HPDE6-E6E7 (cell line): ENCODE data around the gene MIB2.
"Not testable (repeated sequence)": the region's sequence is repeated elsewhere in the genome, so short reads cannot be mapped to it uniquely, and the experiment has no call there.

Experiments used
- DNase-seq: peaks from one replicate; pipeline ENCODE4 v3.0.0; 2011; ENCODE audit warnings: missing footprints; ENCODE audit errors: extremely low spot score

The MIB2 gene

DNA sequence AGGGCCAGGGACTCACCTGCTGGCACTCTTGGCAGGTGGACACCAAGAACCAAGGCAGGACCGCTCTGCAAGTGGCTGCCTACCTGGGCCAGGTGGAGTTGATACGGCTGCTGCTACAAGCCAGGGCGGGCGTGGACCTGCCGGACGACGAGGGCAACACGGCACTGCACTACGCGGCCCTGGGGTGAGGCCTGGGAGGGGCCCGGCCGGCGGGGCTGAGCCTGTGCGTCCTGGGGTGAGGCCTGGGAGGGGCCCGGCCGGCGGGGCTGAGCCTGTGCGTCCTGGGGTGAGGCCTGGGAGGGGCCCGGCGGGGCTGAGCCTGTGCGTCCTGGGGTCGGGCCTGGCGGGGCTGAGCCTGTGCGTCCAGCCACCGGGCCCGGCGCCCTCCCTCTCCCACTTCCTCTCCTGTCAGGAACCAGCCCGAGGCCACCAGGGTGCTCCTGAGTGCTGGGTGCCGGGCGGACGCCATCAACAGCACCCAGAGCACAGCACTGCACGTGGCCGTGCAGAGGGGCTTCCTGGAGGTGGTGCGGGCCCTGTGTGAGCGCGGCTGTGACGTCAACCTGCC lies 12.0 kb downstream of the MIB2 start:
- DNase-seq = peak; percentile 76

DNA sequence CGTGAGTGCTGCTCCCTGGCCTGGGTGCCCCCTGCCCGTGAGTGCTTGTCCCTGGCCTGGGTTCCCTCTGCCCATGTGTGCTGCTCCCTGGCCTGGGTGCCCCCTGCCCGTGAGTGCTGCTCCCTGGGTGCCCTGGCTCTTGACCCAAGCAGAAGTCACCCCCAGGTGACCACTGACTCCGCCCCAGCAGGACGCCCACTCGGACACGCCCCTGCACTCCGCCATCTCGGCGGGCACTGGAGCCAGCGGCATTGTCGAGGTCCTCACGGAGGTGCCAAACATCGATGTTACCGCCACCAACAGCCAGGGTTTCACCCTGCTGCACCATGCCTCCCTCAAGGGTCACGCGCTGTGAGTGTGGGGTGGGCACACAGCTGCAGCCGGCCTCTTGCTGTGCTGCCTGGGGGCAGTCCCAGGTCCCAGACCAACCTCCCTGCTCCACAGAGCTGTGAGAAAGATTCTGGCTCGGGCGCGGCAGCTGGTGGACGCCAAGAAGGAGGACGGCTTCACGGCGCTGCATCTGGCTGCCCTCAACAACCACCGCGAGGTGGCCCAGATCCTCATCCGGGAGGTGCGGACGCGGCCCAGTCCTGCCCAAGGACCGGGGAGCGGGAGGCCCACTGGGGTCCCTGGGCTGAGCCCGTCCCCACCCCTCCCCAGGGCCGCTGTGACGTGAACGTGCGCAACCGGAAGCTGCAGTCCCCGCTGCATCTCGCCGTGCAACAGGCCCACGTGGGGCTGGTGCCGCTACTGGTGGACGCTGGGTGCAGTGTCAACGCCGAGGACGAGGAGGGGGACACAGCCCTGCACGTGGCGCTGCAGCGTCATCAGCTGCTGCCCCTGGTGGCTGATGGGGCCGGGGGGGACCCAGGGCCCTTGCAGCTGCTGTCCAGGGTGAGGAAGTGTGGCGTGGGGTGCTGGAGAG lies 12.8 kb downstream of the MIB2 start:
- no peak for DNase-seq

DNA sequence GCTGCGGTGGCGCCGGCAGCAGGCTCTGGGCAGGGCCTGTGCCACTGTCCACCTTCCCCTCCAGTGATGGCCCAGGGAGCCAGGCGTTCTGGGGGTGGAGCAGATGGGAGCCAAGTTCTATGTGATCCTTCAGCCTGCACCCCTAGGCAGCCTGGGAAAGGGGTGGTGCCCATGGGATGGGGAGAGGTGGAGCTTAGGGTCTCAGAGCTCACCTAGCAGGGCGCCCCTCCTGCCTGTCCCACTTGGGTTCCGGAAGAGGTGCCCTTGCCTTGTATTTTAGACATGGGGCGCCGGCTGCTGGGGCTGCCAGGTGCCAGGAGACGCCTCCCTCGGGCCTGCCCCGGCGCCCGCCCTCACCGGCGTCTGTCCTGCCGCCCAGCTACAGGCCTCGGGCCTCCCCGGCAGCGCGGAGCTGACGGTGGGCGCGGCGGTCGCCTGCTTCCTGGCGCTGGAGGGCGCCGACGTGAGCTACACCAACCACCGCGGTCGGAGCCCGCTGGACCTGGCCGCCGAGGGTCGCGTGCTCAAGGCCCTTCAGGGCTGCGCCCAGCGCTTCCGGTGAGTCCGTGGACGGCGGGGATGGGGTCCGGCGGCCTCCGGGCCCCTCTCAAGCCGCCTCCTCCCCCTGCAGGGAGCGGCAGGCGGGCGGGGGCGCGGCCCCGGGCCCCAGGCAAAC lies 13.6 kb downstream of the MIB2 start:
- DNase-seq = no peak

DNA sequence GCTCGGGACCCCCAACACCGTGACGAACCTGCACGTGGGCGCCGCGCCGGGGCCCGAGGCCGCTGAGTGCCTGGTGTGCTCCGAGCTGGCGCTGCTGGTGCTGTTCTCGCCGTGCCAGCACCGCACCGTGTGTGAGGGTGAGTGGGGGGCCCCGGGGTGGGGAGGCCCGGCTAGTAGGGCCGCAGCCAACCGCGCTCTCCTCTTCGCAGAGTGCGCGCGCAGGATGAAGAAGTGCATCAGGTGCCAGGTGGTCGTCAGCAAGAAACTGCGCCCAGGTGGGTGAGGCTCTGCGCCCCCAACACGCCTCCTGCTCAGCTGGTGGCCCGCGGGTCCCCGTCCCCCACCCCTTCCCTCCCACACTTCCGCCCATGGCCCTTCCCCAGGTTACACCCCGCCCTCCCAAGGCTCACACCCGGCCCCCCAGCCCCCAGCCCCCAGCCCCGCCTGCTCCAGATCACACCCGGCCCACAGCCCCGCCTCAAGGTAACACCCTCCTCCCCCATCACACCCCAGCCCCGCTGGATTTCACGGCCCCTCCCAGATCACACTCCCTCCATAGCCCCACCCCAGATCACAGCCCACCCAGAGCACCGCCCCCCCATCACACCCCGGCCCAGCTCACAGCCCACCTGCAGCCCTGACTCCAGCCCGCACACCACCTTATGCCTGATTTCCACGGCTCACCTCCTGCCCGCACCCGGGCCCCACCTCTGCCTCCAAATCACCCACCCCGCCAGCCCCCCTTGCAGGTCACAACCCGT lies 14.3 kb downstream of the MIB2 start:
- no peak for DNase-seq

DNA sequence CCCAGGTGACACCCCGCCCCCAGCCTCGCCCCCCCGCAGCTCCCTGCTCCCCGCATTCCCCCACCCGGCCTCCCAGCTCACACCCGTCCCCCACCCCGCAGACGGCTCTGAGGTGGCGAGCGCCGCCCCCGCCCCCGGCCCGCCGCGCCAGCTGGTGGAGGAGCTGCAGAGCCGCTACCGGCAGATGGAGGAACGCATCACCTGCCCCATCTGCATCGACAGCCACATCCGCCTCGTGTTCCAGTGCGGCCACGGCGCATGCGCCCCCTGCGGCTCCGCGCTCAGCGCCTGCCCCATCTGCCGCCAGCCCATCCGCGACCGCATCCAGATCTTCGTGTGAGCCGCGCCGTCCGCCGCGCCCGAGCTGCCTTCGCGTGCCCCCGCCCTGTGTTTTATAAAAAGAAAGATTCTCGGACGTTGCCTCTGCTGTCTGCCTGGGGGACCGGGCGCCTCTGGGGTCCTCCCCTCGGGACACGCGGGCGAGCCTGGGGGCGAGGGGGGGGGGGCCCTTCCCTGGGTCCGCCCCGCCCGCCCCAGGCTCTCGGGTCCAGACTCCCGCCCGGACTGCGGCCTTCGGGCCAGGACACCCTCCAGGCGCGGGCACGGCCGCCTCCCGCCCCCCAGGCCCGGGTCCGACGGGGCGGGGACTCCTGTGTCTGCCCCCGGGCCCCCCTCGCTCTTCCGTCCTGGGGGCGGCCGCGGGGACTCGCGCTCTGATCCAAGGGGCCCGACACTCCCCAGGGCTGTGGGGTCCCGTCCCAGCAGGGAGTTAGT lies 15.1 kb downstream of the MIB2 start:
- DNase-seq = peak; percentile 97

DNA sequence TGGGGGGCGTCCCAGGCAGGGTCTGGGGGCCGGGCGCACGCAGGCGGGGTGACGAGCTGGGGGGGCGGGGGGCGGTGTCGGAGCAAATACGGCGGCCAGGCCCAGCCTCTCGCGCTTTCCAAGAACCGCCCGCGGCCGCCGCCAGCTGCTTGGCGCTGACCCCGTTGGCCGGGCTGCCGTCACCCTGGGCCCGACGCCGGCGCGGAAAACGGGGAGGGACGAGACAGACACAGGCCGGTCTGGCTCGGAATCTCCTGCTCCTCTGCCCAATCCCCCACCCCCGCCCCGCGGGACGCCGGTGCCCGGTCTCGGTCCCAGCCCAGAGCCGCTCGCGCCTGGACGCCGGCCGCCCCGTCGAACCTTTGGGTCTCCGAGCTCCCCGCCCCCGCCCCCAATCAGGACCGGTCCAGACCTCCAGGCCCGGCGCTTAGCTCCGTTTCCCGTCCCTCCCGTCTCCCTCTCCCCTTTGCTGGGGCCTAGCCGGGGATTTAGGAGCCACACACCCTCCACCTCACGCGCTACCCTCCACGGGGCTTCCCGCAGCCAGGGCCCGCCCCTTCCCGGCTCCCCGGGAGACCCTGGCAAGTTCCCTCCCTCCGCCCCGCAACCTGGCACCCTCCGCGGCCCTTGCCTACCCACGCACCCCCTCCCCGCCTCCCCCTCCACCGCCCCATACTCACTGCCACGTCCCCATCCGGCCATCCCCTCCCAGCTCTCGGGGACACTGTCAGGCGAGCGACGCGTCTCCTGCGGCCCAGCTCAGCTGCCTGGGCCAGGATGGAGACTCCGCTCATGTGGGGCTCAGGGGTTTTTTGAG lies 15.9 kb downstream of the MIB2 start:
- DNase-seq = no peak

DNA sequence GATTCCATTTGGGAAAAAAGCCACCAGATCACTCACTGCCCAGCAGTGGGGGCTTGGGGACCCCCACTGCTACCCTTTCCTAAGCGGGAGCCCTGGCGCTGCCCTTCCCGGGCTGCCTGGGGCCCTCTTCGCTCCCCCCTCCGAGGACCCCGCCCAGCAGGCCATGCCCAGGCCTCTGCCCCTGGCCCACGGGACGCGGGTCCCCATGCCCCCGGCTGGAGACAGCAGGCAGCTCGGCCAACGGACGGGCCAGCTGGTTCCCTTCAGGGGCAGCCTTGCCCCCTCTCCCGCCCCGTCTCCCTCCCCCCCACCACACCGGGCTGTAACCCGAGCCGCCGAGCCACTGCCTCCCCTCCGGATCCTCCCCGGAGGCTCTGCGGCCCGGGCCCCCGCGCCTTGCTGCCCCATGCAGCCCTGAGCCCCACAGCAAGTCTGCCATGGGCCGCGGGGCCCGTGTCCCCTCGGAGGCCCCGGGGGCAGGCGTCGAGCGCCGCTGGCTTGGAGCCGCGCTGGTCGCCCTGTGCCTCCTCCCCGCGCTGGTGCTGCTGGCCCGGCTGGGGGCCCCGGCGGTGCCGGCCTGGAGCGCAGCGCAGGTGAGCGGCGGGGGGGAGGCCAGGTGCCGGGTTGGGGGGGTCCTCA lies 16.6 kb downstream of the MIB2 start, which contains the start of gene MMP23B:
Gene MMP23B (plus strand): TSS at position 392 of the 639 bp plus-strand sequence. CDS start 46 bp downstream, at position 438.
- no peak for DNase-seq

DNA sequence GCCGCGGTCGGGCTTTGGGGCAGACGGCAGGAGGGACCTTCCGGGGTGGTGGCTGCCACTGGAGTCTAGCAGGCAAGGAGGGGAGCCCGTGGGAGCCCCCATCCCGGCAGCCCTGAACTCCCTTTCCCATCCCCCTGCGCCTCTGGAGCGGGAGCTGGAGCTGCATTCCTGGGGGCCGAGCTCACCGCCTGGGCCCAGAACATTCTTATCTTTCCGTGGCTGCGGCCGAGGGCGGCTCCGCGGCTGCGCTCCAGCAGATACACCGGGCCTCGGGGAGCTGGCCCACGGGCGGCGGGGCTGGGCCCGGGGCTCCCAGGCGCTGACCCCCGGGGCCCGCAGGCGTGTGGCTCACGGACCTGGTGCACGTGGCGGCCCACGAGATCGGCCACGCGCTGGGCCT lies 18.1 kb downstream of the MIB2 start:
- DNase-seq = not testable (repeated sequence)

DNA sequence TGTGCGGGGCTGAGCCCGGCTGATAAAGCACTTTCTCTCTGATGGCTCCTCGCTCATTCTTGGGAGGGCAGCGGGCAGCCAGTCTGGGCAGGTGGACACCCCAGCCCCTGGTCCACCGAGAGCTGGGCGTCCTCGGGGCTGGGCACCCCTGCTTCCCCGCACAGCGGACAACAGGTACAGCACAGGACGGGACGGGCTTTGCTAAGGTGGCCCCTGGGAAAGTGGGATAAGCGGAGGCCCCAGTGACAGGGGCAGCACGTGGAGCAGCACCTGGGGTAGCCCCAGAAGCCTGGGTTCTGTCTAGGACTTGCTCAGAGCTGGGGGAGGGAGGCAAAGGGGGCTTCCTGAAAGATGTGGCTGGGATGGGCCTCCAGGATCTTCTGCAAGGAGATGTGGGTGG lies 19.3 kb downstream of the MIB2 start:
- not testable (repeated sequence) for DNase-seq

DNA sequence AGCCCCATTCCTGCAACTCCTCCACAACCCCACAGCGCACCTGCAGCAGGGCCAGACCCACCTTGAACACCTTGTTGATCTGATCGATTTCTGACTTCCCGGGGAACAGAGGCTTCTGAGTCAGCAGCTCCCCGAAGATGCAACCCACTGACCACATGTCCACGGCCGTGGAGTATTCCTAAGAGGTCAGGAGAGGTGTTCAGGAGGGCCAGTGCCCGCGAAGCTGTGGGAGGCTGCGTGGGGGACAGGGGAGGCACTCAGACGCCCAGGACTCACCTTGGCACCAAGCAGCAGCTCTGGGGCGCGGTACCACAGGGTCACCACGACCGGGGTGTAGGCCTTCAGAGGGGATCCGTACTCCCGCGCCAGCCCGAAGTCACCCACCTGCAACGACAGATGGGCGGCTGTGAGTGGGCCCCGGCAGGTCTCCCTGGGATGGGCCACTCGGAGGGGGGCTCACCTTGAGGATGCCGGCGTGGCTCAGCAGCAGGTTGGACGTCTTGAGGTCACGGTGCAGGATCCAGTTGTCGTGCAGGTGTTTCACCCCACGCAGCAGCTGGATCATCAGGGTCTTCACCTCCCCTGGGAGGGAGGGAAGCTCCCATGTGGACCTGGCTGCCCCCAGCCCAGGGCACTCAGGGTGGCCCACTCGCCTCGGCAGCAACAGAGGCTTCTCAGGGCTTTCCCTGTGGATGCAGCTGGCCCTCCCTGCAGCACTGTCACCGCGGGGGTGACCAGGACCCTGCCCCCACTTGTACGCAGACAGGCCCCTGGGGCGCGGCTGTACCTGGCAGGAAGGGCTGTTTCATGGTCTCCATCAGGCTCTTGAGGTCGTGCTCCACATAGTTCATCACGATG lies 21.6 kb downstream of the MIB2 start:
- not testable (repeated sequence) for DNase-seq

DNA sequence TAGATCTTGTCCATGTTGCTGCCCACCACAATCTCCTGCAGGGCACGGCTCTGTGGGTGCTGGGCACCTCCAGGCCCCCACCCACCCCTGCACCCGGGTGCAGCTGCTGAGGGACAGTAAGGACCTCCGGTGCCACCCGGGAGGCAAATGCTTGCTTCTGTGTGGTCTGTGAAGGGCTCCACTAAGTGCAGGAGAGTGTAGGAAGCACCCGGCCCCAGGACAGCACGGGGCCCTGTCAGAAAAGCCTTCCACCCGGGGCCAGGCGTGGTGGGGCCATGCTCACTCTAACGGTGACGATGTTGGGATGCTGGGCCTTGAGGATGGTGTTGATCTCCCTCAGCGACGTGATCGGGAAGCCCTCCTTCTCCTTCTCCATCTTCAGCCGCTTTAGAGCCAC lies 22.2 kb downstream of the MIB2 start:
- not testable (repeated sequence) for DNase-seq

DNA sequence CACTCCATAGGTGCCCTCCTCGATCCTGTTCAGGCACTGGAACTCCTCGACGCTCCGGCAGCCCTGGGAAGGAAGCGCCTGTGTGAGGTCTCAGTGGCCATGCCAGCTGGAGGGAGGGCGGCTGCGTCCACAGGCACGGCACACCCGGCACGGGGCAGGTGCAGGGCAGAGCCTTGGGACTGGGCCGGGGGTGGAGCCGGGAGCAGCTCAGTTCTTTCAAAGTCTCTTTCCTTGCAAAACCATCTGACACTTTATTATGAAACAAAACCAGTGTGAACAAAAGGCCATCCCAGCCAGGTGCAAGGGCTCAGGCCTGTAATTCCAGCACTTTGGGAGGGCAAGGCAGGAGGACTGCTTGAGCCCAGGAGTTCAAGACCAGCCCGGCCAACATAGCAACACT lies 23.2 kb downstream of the MIB2 start:
- DNase-seq = not testable (repeated sequence)

DNA sequence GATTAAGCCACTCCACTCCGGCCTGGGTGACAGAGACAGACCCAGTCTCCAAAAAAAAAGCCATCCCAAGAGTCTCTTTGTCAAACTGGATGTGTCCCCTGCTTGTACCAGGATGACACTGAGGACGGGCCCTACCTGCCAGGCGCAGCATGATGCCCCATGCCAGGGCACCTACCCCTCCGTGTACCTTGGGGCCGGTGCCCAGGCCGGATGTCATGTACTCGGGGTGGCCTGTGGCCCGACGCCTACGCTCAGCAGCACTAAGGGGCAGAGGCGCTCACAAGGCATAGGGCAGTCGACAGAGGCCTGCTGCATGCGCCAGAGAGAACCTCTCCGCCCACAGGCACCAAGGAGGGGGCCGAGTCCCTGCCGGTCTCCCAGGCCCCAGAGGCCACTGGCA lies 24.1 kb downstream of the MIB2 start:
- DNase-seq = not testable (repeated sequence)

DNA sequence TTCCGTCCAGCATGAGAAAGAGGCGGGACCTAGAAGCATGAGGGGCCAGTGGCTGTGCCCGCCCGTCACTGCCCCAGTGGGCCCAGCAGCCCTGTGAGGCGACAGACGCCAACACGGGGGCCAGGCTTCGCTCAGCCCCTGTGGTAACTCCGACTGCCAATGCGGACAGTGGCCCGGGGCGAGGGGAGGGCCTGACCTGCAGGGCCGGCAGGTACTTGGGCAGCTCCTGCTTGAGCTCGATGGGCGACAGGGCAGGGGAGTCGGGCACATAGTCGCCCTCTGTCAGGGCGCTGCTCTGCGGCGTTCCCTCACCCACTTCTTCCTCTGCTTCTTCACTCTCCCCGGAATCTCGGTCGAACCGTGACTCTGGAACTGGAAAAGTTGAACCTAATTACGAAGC lies 24.8 kb downstream of the MIB2 start:
- not testable (repeated sequence) for DNase-seq

DNA sequence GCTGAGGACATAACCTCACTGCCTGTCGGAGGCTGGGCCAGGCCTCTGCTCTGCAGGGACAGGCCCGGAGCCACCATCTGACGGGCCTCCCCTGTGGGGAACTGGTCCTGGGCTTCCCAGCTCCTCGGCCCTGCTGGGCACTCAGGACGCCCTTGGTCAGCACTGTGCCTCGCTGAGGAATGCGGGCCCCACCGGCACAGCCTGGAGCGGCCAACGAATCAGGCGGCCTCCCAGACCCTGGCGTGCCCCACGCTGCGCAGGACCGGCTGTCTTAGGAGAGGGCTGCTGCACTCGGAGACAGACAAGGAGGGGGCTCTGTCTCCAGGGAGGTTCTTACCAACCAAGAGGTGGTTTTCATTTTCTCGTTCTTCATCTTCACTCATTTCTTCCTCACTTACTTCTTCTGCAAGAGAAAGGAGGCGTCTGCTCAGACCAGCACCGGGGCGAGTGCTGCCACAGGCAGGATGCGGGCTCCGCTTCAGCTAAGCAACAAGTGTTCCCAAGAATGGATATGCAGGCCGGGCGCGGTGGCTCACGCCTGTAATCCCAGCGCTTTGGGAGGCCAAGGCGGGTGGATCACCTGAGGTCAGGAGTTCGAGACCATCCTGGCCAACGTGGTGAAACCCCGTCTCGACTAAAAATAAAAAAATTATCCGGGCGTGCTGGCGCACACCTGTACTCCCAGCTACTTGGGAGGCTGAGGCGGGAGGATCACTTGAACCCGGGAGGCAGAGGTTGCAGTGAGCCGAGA lies 25.6 kb downstream of the MIB2 start:
- not testable (repeated sequence) for DNase-seq

DNA sequence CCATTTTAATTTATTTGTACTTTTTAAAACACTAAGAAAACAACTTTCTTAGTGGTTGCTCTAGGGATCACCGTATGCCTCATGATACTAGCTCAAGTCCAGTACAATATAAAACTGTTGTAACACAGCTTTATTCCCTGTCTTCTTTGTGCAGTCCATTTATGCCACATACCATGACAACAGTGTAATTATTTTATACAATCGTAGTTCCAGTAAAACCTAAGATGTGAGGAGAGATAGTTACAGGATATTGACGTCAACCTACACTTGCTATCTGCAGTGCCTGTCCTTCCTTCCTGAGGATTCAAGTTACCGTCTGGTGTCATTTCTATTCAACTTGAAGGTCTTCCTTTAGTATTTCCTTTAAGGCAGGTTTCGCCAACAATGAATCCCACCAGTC lies 31.0 kb downstream of the MIB2 start:
- not testable (repeated sequence) for DNase-seq

DNA sequence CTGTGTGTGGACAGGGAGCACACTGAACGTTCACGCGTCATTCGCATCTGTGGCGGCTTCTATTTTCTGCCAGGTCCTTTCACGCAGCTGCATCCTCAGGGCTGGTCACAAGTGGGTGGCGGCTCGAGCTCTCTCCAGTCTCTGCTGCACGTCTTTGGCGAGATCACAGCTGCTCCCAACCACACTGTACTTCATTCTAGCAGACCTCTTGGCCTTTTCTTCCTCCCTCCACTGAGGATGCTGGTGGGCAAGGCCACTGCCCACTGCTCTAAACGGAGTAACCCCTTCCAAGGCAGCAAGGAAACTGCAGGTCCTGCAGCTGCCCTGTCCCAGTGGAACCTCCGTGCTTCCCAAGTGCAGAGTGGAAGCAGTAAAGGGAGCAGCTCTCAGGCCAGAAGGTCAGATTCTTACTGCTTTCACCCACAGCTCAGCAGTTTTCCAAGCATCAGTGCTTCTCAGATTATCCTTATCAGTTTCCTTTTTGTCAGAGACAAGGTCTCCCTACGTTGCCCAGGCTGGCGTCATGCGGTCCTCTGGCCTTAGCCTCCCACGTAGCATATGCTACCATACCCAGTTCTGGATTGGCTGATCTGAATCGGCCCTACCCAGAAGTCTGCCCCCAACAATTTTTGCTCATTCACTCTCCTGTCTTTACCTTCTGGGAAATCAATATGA lies 32.4 kb downstream of the MIB2 start:
- not testable (repeated sequence) for DNase-seq
